Stimulated activated CD4-positive, alpha-beta T cell treated with anti-CD3 and anti-CD28 coated beads, Interleukin-1b, Interleukin-23, amount 100 ng/mL, for 24 hours (primary cell): ENCODE measurements around the gene PARD6A.

Experiments used
- DNase-seq, 4 experiments: peaks; one replicate each; pipeline ENCODE4 v3.0.0-alpha.2; 2020; ENCODE audit warnings: low read depth in 4 of 4, low spot score in 1 of 4

The PARD6A gene, protein sequence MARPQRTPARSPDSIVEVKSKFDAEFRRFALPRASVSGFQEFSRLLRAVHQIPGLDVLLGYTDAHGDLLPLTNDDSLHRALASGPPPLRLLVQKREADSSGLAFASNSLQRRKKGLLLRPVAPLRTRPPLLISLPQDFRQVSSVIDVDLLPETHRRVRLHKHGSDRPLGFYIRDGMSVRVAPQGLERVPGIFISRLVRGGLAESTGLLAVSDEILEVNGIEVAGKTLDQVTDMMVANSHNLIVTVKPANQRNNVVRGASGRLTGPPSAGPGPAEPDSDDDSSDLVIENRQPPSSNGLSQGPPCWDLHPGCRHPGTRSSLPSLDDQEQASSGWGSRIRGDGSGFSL

GRCh38 chr16:67660564-67661028 is at the start of gene PARD6A:
TSS of gene PARD6A (plus strand) at chr16:67660960. CDS start at chr16:67661039, 79 bp downstream.
- peak; percentile 83 to 93 (median 90) for DNase-seq

DNA sequence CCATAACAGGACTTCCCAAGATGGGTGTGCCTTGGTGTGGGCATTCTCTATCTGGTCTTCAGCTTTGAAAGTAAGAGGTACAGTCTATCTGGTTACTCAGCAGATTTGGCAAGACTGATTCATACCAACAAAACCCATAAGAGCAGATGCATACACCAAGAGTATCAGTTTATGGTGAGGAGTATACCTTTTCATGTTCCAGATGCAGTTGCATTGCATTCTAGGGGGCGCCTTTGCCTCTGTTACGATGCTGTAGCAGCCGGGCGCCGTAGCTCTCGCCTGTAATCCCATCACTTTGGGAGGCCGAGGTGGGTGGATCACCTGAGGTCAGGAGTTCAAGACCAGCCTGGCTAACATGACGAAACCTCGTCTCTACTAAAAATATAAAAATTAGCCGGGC is 47.0 kb upstream of the PARD6A start:
- peak in 1 of 4 experiments; percentile 5 for DNase-seq

DNA sequence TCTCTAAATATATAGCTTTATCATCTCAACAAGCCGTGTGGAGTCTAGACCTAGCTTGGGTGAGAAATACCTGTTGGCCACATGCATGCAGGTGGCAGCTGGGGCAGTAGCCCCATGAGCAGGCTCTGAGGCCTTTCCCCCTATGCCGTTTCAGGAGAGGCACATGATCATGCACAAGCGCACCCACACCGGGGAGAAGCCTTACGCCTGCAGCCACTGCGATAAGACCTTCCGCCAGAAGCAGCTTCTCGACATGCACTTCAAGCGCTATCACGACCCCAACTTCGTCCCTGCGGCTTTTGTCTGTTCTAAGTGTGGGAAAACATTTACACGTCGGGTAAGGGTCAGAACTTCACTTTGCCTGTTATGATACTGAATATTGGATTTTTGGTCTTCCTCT is 32.5 kb upstream of the PARD6A start:
- no peak for DNase-seq

GRCh38 chr16:67632415-67633172 is 28.2 kb upstream of the PARD6A start:
- no peak for DNase-seq

GRCh38 chr16:67636713-67637112 is 24.0 kb upstream of the PARD6A start:
- no peak for DNase-seq

DNA sequence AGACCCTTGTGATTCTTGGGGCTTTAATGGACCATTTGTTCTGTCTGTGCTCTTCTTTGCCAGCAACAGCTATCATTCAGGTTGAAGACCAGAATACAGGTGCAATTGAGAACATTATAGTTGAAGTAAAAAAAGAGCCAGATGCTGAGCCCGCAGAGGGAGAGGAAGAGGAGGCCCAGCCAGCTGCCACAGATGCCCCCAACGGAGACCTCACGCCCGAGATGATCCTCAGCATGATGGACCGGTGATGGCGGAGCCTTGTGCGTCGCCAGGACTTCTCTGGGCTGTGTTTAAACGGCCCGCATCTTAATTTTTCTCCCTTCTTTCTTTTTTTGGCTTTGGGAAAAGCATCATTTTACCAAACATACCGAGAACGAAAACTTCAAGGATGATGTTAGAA is 23.1 kb upstream of the PARD6A start:
- DNase-seq: no peak

- DNase-seq: no peak
Measured at GRCh38 chr16:67641779-67642708, 18.7 kb upstream of the PARD6A start.

GRCh38 chr16:67644038-67644437 is 16.7 kb upstream of the PARD6A start:
- no peak for DNase-seq

- DNase-seq: no peak
Measured at GRCh38 chr16:67645397-67646121, 15.2 kb upstream of the PARD6A start.

DNA sequence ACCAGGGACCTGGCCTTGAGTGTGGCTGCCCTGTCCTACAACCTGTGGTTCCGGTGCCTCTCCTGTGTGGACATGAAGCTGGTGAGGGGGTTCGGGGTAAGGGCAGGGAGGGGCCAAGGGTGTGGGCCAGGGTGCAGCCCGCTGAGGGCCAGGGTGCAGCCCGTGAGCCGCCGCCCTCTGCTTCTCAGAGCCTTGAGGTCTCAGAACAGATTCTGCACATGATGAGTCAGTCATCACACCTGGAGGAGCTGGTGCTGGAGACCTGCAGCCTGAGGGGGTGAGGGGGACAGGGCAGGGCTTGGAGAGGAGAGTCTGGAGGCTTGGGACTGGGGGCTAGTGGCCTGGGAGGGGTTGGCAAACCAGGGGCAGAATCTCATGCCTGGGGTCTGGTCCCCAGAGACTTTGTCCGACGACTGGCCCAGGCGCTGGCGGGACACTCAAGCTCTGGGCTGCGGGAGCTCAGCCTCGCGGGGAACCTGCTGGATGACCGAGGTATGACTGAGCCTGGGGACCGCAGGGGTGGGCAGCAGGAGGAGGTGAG is 13.6 kb upstream of the PARD6A start:
- DNase-seq: no peak

- no peak for DNase-seq
Measured at GRCh38 chr16:67647681-67648080, 13.1 kb upstream of the PARD6A start.

- DNase-seq: no peak
Measured at GRCh38 chr16:67648088-67648763, 12.5 kb upstream of the PARD6A start.

DNA sequence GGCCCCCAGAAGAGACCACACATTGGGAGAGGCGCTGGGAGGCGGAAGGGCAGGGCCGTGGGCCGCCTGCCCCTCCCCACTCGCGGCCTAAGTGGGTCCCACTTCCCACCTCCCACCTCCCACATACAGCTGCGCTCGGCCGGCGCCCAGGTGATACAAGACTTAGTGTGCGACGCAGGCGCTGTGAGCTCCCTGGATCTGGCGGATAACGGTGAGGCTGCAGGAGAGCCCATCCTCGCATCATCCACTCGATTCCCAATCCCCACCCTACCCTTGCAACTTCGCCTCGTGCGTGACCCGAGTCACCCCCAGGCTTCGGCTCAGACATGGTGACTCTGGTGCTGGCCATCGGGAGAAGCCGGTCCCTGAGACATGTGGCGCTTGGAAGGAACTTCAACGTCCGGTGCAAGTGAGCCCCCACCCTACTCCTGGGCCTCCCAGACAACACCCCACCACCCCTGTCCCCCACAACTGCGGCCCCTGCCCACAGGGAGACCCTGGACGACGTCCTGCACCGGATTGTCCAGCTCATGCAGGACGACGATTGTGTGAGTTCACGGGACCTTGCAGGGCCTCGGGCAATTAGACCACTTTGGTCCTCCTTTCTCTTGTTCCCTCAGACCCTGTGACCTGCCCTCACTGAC is 11.9 kb upstream of the PARD6A start:
- DNase-seq: no peak

DNA sequence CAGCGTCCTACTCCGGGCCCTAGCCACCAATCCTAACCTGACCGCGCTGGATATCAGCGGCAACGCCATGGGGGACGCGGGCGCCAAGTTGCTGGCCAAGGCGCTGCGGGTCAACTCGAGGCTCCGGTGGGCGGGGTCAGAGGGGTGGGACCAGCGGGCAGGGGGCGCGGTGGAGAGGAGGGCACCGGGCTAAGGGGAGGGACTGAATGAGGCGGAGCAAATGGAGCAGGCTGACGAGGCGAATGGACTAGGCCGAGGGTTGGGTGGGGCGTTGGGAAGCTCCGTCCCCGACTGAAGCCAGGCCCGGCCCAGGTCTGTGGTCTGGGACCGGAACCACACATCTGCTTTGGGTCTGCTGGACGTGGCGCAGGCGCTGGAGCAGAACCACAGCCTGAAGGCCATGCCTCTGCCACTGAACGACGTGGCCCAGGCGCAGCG is 11.2 kb upstream of the PARD6A start:
- DNase-seq: no peak

DNA sequence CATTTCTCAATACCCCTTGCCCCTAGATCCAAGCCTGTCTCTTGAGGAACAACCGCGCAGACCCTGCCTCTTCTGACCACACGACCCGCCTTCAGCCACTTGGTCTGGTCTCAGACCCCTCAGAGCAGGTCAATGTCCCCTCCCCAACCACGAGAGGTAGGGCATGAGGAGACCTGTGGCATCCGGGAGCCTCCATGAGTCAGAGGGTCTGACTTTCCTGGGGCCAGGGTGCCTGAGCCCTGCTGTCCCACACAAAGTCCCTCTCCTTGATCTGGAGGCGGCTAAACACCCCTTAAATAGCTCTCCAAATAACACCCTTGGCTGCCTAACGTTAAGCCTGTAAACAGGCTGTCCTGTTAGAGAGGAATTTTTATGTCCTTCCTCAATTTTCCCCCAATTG is 10.7 kb upstream of the PARD6A start:
- DNase-seq: no peak

DNA sequence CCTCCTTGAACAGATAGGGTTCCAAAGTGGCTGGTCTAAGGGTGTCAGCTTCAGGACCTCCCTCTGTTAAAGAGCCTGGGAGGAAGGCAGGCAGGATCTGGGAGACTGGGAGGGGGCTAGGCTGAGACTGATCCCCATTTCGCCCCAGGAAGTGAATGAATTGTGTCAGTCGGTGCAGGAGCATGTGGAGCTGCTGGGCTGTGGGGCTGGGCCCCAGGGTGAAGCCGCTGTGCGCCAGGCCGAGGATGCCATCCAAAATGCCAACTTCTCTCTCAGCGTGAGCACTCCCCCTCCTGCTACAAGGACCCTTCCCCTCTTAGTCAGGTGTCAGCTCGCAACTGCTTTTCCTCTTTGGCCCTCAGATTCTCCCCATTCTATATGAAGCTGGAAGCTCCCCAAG is 9.7 kb upstream of the PARD6A start:
- no peak for DNase-seq

GRCh38 chr16:67651847-67652246 is 8.9 kb upstream of the PARD6A start:
- no peak for DNase-seq

DNA sequence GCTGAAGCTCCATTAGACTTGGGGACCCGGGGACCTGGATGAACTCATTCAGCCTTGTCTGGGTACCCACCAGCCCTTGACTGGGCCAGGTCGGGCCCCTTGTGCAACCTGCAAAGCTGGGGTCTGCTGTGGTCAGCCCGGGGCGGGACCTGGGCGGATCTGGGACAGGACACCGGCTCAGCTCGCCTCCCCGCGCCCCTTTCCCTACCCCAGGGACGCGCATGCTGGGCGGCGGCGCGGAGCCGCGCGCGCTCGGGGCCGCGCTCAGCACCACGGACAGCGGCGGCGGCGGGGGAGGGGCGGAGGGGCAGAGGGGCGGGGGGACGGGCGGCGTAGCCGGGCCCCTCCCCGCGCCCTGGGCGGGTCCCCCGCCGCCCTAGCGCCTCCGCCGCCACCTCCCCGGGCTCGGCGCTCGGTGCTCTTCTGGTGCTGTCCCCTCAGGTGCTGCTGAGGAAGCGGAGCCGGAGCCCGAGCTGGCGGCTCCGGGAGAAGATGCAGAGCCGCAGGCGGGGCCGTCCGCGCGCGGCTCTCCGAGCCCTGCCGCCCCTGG is 8.1 kb upstream of the PARD6A start:
- no peak for DNase-seq
